IMR-90 (cell line): ENCODE results near the gene ENDOV. TPM values are rescaled to one million over a fixed set of nuclear protein-coding genes. Genes with fewer than 3 reads are reported as not detected.

Experiments
- ATAC-seq: fragments of 200-7000 bp; cut with Tn5 transposase; 2 replicates; pipeline ENCODE4 v1.9.1; 2020; ENCODE audit warnings: low read depth, mild to moderate bottlenecking, moderate library complexity
- BruUV-seq: library from RNA; stranded (reverse); fragments of 400-500 nt; replicated peaks from 2 replicates; lab custom pipeline; 2021; lab: Mats Ljungman, UMichigan
- CTCF ChIA-PET: fragments of 300-600 bp; formaldehyde crosslinking; extraction: SDS; loops from one replicate; lab custom pipeline; 2021; ENCODE audit warnings: antibody characterized with exemption; lab: Yijun Ruan, JAX
- POLR2A ChIA-PET: fragments of 300-600 bp; sonication (Branson Sonifier 250); formaldehyde crosslinking; loops from one replicate; lab custom pipeline; 2022; ENCODE audit warnings: antibody characterized with exemption; ENCODE audit not compliant: unreplicated experiment; lab: Charles Lee
- DNase-seq: peaks from one replicate; pipeline ENCODE4 v3.0.0; 2013
- H2AFZ ChIP-seq: replicated peaks from 2 replicates; pipeline ENCODE3; 2013; ENCODE audit warnings: low read length, mild to moderate bottlenecking; ENCODE audit not compliant: poor library complexity
- H2AK5ac ChIP-seq: 2 replicates; pipeline ENCODE4 v1.6.1; 2013; ENCODE audit warnings: low read depth, low read length, inconsistent platforms
- H2AK9ac ChIP-seq: replicated peaks from 2 replicates; pipeline ENCODE3; 2013; ENCODE audit warnings: mild to moderate bottlenecking, low read depth, low read length, moderate library complexity; ENCODE audit not compliant: poor library complexity
- H2BK120ac ChIP-seq: 2 replicates; pipeline ENCODE4 v1.6.1; 2013; ENCODE audit warnings: low read depth, low read length, inconsistent platforms
- H2BK15ac ChIP-seq: 3 replicates; pipeline ENCODE4 v1.6.1; 2013; ENCODE audit warnings: low read depth, low read length, inconsistent platforms
- H2BK20ac ChIP-seq: 2 replicates; pipeline ENCODE4 v1.6.1; 2013; ENCODE audit warnings: low read depth, mild to moderate bottlenecking, inconsistent platforms, low read length, moderate library complexity
- H2BK5ac ChIP-seq: 2 replicates; pipeline ENCODE4 v1.6.1; 2013; ENCODE audit warnings: mild to moderate bottlenecking, low read depth, low read length, inconsistent platforms; ENCODE audit not compliant: poor library complexity, severe bottlenecking
- H3K14ac ChIP-seq: replicated peaks from 2 replicates; pipeline ENCODE4 v1.6.1; 2013; ENCODE audit warnings: low read depth, low read length, inconsistent platforms
- H3K18ac ChIP-seq: 2 replicates; pipeline ENCODE4 v1.6.1; 2013; ENCODE audit warnings: low read depth, low read length, control low read depth
- H3K23ac ChIP-seq: 2 replicates; pipeline ENCODE4 v1.6.1; 2013; ENCODE audit warnings: low read depth, low read length, inconsistent platforms
- H3K27ac ChIP-seq: 2 replicates; pipeline ENCODE4 v1.5.1; 2013; ENCODE audit warnings: mild to moderate bottlenecking, control low read depth, low read length; ENCODE audit not compliant: insufficient read depth
- H3K27me3 ChIP-seq: 2 replicates; pipeline ENCODE4 v1.6.1; 2013; ENCODE audit warnings: low read length; ENCODE audit not compliant: control insufficient read depth, insufficient read depth
- H3K36me3 ChIP-seq: 2 replicates; pipeline ENCODE4 v1.6.1; 2013; ENCODE audit warnings: low read length, mixed read lengths; ENCODE audit not compliant: control insufficient read depth, insufficient read depth
- H3K4ac ChIP-seq: 2 replicates; pipeline ENCODE4 v1.6.1; 2013; ENCODE audit warnings: low read depth, low read length, inconsistent platforms
- H3K4me1 ChIP-seq: 2 replicates; pipeline ENCODE4 v1.6.1; 2013; ENCODE audit warnings: low read length, mixed read lengths; ENCODE audit not compliant: control insufficient read depth, insufficient read depth
- H3K4me2 ChIP-seq: 2 replicates; pipeline ENCODE4 v1.6.1; 2013; ENCODE audit warnings: low read depth, mild to moderate bottlenecking, control low read depth, low read length, moderate library complexity
- H3K4me3 ChIP-seq: 2 replicates; pipeline ENCODE4 v1.5.1; 2013; ENCODE audit warnings: low read depth, mild to moderate bottlenecking, control low read depth, low read length, moderate library complexity; ENCODE audit not compliant: insufficient read depth
- H3K56ac ChIP-seq: 2 replicates; pipeline ENCODE4 v1.6.1; 2013; ENCODE audit warnings: low read length, inconsistent platforms; ENCODE audit not compliant: insufficient read depth; ENCODE audit errors: extremely low read depth
- H3K79me1 ChIP-seq, 2 experiments: 2 replicates each; pipeline ENCODE4 v1.6.1; 2013; ENCODE audit warnings: low read length in 2 of 2, inconsistent platforms in 1 of 2, low read depth in 1 of 2
- H3K9ac ChIP-seq: 2 replicates; pipeline ENCODE4 v1.6.1; 2013; ENCODE audit warnings: low read depth, low read length, control low read depth
- H3K9me1 ChIP-seq: 2 replicates; pipeline ENCODE4 v1.6.1; 2013; ENCODE audit warnings: low read length, inconsistent platforms; ENCODE audit not compliant: insufficient read depth
- H3K9me3 ChIP-seq: 2 replicates; pipeline ENCODE4 v1.6.1; 2013; ENCODE audit warnings: low read length; ENCODE audit not compliant: control insufficient read depth, insufficient read depth
- H4K20me1 ChIP-seq: 2 replicates; pipeline ENCODE4 v1.6.1; 2013; ENCODE audit warnings: low read length, inconsistent platforms; ENCODE audit not compliant: insufficient read depth
- H4K5ac ChIP-seq: 2 replicates; pipeline ENCODE4 v1.6.1; 2013; ENCODE audit warnings: mild to moderate bottlenecking, low read depth, low read length, control low read depth
- H4K8ac ChIP-seq, 2 experiments: 2 replicates each; pipeline ENCODE4 v1.6.1; 2013; ENCODE audit warnings: low read depth in 2 of 2, low read length in 2 of 2, control low read depth in 1 of 2, inconsistent platforms in 1 of 2
- H4K91ac ChIP-seq: 2 replicates; pipeline ENCODE4 v1.6.1; 2013; ENCODE audit warnings: low read depth, low read length, inconsistent platforms; ENCODE audit not compliant: insufficient read depth
- BHLHE40 ChIP-seq: fragments of 150-350 bp; IDR thresholded peaks from 2 replicates; pipeline ENCODE4 v1.6.1; 2016; ENCODE audit warnings: mild to moderate bottlenecking, low read depth, low read length
- CEBPB ChIP-seq: IDR thresholded peaks from 2 replicates; pipeline ENCODE4 v1.6.1; 2012; ENCODE audit warnings: low read depth, low read length, improper control_type of control experiment
- CHD1 ChIP-seq: IDR thresholded peaks from 2 replicates; pipeline ENCODE4 v1.6.1; 2012; ENCODE audit warnings: low read depth, low read length, improper control_type of control experiment
- MAZ ChIP-seq: IDR thresholded peaks from 2 replicates; pipeline ENCODE4 v1.6.1; 2012; ENCODE audit warnings: low read depth, mild to moderate bottlenecking, low read length, improper control_type of control experiment, moderate library complexity, borderline replicate concordance
- POLR2A ChIP-seq: IDR thresholded peaks from 2 replicates; pipeline ENCODE4 v1.6.1; 2012; ENCODE audit warnings: mild to moderate bottlenecking, low read depth, low read length
- RAD21 ChIP-seq: IDR thresholded peaks from 2 replicates; pipeline ENCODE4 v1.6.1; 2012; ENCODE audit warnings: low read length, improper control_type of control experiment
- RCOR1 ChIP-seq: IDR thresholded peaks from 2 replicates; pipeline ENCODE4 v1.6.1; 2012; ENCODE audit warnings: mild to moderate bottlenecking, low read length, improper control_type of control experiment; ENCODE audit not compliant: insufficient replicate concordance
- RFX5 ChIP-seq: IDR thresholded peaks from 2 replicates; pipeline ENCODE4 v1.8.0; 2012; ENCODE audit warnings: low read depth, mild to moderate bottlenecking, low read length, moderate library complexity
- WGBS, 2 experiments: methylation state at CpG; one replicate each; pipeline versions ENCODE4 v1.1.5 to v1.1.7; 2013; ENCODE audit warnings: missing lambda C conversion rate in 2 of 2; ENCODE audit not compliant: insufficient read length in 1 of 2; ENCODE audit errors: extremely low coverage in 2 of 2; 5-methylcytosine and 5-hydroxymethylcytosine counted together
- dilution Hi-C: fragments of 300-500 bp; cut with HindIII; formaldehyde crosslinking; loops from one replicate; pipeline ENCODE4 v1.14.3; 2018; ENCODE audit warnings: low sequenced_read_pairs; ENCODE audit not compliant: unreplicated experiment
- in situ Hi-C: fragments of 300-500 bp; cut with MboI; formaldehyde crosslinking; loops from 3 replicates; pipeline ENCODE4 v1.14.3; 2019; ENCODE audit warnings: low sequenced_read_pairs, inconsistent platforms, mixed read lengths
- intact Hi-C: fragments of 100-400 bp; cut with micrococcal nuclease; formaldehyde crosslinking; loops from 2 replicates; pipeline ENCODE4 v1.10.0; 2022
- polyA plus RNA-seq, 3 experiments: library from polyadenylated mRNA; depleted of rRNA; stranded (reverse); fragments of >200 nt; gene quantifications; 2 replicates each; pipeline ENCODE4 v1.2.3, GENCODE V29; 2012; ENCODE audit warnings: low replicate concordance in 1 of 3
- total RNA-seq: library from RNA; depleted of rRNA; stranded (reverse); fragments of >200 nt; gene quantifications from 2 replicates; pipeline ENCODE4 v1.2.3, GENCODE V29; 2012
- TF ChIP-seq, protein P1 (sequence below): fragments of 150-350 bp; IDR thresholded peaks from 2 replicates; pipeline ENCODE4 v1.6.1; 2017; ENCODE audit warnings: mild to moderate bottlenecking, antibody characterized with exemption, low read length, low read depth
- TF ChIP-seq, protein P2 (sequence below): fragments of 150-350 bp; IDR thresholded peaks from 2 replicates; pipeline ENCODE4 v1.6.1; 2016; ENCODE audit warnings: low read depth, mild to moderate bottlenecking, low read length, moderate library complexity, borderline replicate concordance

Gene ENDOV
- total and polyA plus RNA-seq, 2 of the 4 experiments (the other 2 are of a cell fraction) = 15.1 to 30.3 TPM

DNA sequence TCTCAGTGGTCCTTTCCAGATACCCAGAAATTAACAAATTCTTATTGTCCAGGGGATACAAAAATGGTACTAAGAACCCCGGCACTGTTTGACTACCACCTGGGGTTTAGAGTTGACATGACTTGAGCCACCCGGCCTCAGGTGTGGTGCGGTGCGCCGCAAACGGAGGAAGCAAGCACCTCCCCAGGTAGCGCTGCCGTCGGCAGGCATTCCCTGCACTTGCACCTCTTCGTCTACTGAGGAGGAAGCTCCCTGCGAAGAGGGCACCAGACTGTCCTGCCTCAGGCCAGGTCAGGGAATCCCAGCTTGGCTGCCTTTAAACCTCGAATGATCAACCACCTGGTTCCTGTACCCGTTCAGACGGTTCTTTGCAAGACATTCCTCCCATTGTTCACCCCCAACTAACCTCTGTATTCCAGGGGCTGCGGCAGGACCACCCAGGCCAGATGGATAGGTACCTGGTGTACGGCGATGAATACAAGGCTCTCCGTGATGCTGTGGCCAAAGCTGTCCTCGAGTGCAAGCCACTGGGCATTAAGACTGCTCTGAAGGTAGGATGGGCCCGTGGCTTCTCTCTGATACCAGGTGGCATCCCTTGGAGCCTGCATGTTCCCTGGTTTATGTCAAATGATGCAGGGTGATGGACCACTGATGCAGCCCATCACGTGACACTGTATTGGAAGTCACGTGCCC, 40.8 kb upstream of the ENDOV start:
- ATAC-seq (no peak), DNase-seq (no peak)
- Histone ChIP-seq H3K27ac (no peak overlapping the region), H3K9me1 (peaks cover 6% of the 10 kb centered on the region; the same call in 1 of the 2 replicates), H2BK15ac (no peak overlapping the region), H3K27me3 (no peaks in the 10 kb centered on the region), H4K20me1 (no peaks in the 10 kb centered on the region), H4K8ac (no peak overlapping the region), H3K79me1 (0 out of 4 replicates have a peak, but pooled peaks cover 0 to 5% of the 10 kb centered on the region in 2 experiments), H3K14ac (no peak overlapping the region), H2BK20ac (no peak overlapping the region), H2AK5ac (no peak overlapping the region), H3K4ac (no peak overlapping the region), H4K91ac (no peak overlapping the region), H2AK9ac (no peak overlapping the region), H3K9ac (no peak overlapping the region), H4K5ac (no peak overlapping the region), H3K4me1 (no peaks in the 10 kb centered on the region), H3K18ac (no peak overlapping the region), H3K4me3 (no peak overlapping the region), H2BK5ac (no peak overlapping the region), H3K23ac (no peak overlapping the region), H2BK120ac (no peak overlapping the region), H2AFZ (no peak overlapping the region), H3K56ac (no peak overlapping the region), H3K4me2 (no peak overlapping the region), H3K36me3 (peaks cover 66% of the 10 kb centered on the region), H3K9me3 (no peaks in the 10 kb centered on the region)
- CTCF ChIA-PET = no interaction called here
- TF ChIP-seq, protein P1, sequence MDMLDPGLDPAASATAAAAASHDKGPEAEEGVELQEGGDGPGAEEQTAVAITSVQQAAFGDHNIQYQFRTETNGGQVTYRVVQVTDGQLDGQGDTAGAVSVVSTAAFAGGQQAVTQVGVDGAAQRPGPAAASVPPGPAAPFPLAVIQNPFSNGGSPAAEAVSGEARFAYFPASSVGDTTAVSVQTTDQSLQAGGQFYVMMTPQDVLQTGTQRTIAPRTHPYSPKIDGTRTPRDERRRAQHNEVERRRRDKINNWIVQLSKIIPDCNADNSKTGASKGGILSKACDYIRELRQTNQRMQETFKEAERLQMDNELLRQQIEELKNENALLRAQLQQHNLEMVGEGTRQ = no peak
- TF ChIP-seq CHD1 (no peak), RCOR1 (no peak), BHLHE40 (no peak), RFX5 (no peak), RAD21 (no peak), MAZ (no peak), POLR2A (no peak), CEBPB (no peak)
- TF ChIP-seq, protein P2, sequence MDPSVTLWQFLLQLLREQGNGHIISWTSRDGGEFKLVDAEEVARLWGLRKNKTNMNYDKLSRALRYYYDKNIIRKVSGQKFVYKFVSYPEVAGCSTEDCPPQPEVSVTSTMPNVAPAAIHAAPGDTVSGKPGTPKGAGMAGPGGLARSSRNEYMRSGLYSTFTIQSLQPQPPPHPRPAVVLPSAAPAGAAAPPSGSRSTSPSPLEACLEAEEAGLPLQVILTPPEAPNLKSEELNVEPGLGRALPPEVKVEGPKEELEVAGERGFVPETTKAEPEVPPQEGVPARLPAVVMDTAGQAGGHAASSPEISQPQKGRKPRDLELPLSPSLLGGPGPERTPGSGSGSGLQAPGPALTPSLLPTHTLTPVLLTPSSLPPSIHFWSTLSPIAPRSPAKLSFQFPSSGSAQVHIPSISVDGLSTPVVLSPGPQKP = no peak
- BruUV-seq = no TSS peak
- intact Hi-C loops (no loop called here), dilution Hi-C loops (no loop called here), in situ Hi-C loops (no loop called here)
- WGBS, 2 experiments = 100% methylated on average over 12 of the region's 22 CpGs; no CpG with 5 or more reads in 1 of the 2 experiments
- POLR2A ChIA-PET = no interaction called here
